Endothelial cell of umbilical vein (primary cell): ENCODE measurements around the gene SEC31A. TPM values are rescaled to one million over a fixed set of nuclear protein-coding genes. Genes with fewer than 3 reads are reported as not detected.

Source experiments
- BruUV-seq: library from RNA; stranded (reverse); fragments of 400-500 nt; replicated peaks from 2 replicates; lab custom pipeline; 2021; lab: Mats Ljungman, UMichigan
- CTCF ChIA-PET: fragments of 300-600, 350-600 bp; sonication (Branson Sonifier 250); formaldehyde crosslinking; loops from one replicate; lab custom pipeline; 2021; ENCODE audit warnings: antibody characterized with exemption, inconsistent platforms; lab: Charles Lee
- POLR2A ChIA-PET: fragments of 300-600, 350-600 bp; sonication (Branson Sonifier 250); formaldehyde crosslinking; loops from one replicate; lab custom pipeline; 2021; ENCODE audit warnings: antibody characterized with exemption, inconsistent platforms; lab: Charles Lee
- DNase-seq: peaks from one replicate; pipeline ENCODE4 v3.0.0-alpha.2; 2011; ENCODE audit warnings: low read depth, low spot score
- FAIRE-seq: peaks from 2 replicates; lab custom pipeline; 2011; peaks lifted over from hg19 to GRCh38; lab: Jason Lieb, UNC
- H2AFZ ChIP-seq: 2 replicates; pipeline ENCODE4 v1.6.0; 2012; ENCODE audit warnings: low read depth, low read length, control low read depth, inconsistent platforms
- H3K27ac ChIP-seq: 2 replicates; pipeline ENCODE4 v1.5.1; 2011; ENCODE audit warnings: low read depth, mild to moderate bottlenecking, control low read depth, low read length, moderate library complexity; ENCODE audit not compliant: insufficient read depth
- H3K27me3 ChIP-seq, 2 experiments: 2 replicates each; pipeline versions ENCODE4 v1.6.0 to v1.6.1; 2011; ENCODE audit warnings: low read length in 2 of 2, mixed read lengths in 1 of 2; ENCODE audit not compliant: control insufficient read depth in 2 of 2, insufficient read depth in 2 of 2
- H3K36me3 ChIP-seq, 2 experiments: 2 replicates in 1 of 2; 3 replicates in 1 of 2; pipeline ENCODE4 v1.5.1; 2011; ENCODE audit warnings: low read length in 2 of 2, mild to moderate bottlenecking in 1 of 2, moderate library complexity in 1 of 2; ENCODE audit not compliant: control insufficient read depth in 2 of 2, insufficient read depth in 2 of 2; ENCODE audit errors: extremely low read depth in 1 of 2
- H3K4me1 ChIP-seq: 3 replicates; pipeline ENCODE4 v1.5.1; 2011; ENCODE audit warnings: mild to moderate bottlenecking, low read length; ENCODE audit not compliant: control insufficient read depth, insufficient read depth; ENCODE audit errors: extremely low read depth
- H3K4me2 ChIP-seq: 2 replicates; pipeline ENCODE4 v1.6.1; 2011; ENCODE audit warnings: low read length, control low read depth, mixed read lengths; ENCODE audit not compliant: insufficient read depth
- H3K4me3 ChIP-seq, 3 experiments: fragments of 200-600 bp in 1 of 3; sonication (generic), shearing (Covaris generic) in 1 of 3; replicated peaks in 1 of 3; 2 replicates each; pipeline ENCODE4 v1.5.1; 2011 to 2016; ENCODE audit warnings: control low read depth in 3 of 3, low read length in 3 of 3, mild to moderate bottlenecking in 2 of 3, inconsistent platforms in 1 of 3, low read depth in 1 of 3, moderate library complexity in 1 of 3; ENCODE audit not compliant: insufficient read depth in 1 of 3
- H3K79me2 ChIP-seq: 2 replicates; pipeline ENCODE4 v1.6.0; 2012; ENCODE audit warnings: low read length, inconsistent platforms; ENCODE audit not compliant: control insufficient read depth, insufficient read depth
- H3K9ac ChIP-seq: replicated peaks from 2 replicates; pipeline ENCODE3; 2011; ENCODE audit warnings: low read length, control low read depth; ENCODE audit not compliant: insufficient read depth; ENCODE audit errors: extremely low read depth
- H3K9me1 ChIP-seq: replicated peaks from 3 replicates; pipeline ENCODE4 v1.6.0; 2011; ENCODE audit warnings: mild to moderate bottlenecking, low read length; ENCODE audit not compliant: control insufficient read depth, insufficient read depth; ENCODE audit errors: extremely low read depth
- H3K9me3 ChIP-seq: replicated peaks from 2 replicates; pipeline ENCODE4 v1.5.1; 2012; ENCODE audit warnings: low read length, inconsistent platforms; ENCODE audit not compliant: control insufficient read depth, insufficient read depth
- H4K20me1 ChIP-seq: replicated peaks from 2 replicates; pipeline ENCODE3; 2011; ENCODE audit warnings: mild to moderate bottlenecking, low read length; ENCODE audit not compliant: control insufficient read depth, insufficient read depth; ENCODE audit errors: extremely low read depth
- EZH2 ChIP-seq: IDR thresholded peaks from 2 replicates; pipeline ENCODE4 v1.6.1; 2012; ENCODE audit warnings: borderline replicate concordance, low read depth, mild to moderate bottlenecking, moderate library complexity, low read length, inconsistent platforms; ENCODE audit not compliant: severe bottlenecking
- FOS ChIP-seq: IDR thresholded peaks from 2 replicates; pipeline ENCODE4 v1.6.1; 2011; ENCODE audit warnings: mild to moderate bottlenecking, low read length, moderate library complexity, borderline replicate concordance; ENCODE audit not compliant: insufficient read depth
- GATA2 ChIP-seq: IDR thresholded peaks from 2 replicates; pipeline ENCODE4 v1.7.0; 2011; ENCODE audit warnings: low read depth, mild to moderate bottlenecking, moderate library complexity, mixed read lengths, low read length; ENCODE audit not compliant: insufficient read length, insufficient read depth
- JUN ChIP-seq: IDR thresholded peaks from 2 replicates; pipeline ENCODE4 v1.6.1; 2011; ENCODE audit warnings: borderline replicate concordance, low read depth; ENCODE audit not compliant: insufficient read length, insufficient read depth
- MYC ChIP-seq: IDR thresholded peaks from one replicate; pipeline ENCODE4 v1.6.1; 2011; ENCODE audit warnings: mild to moderate bottlenecking, low read depth, low read length
- dilution Hi-C: fragments of 300-500 bp; cut with MboI; formaldehyde crosslinking; loops from one replicate; pipeline ENCODE4 v1.15.0; 2019; ENCODE audit warnings: low sequenced_read_pairs; ENCODE audit not compliant: extremely low pct_ligation_motif_present
- intact Hi-C: fragments of 100-400 bp; cut with micrococcal nuclease; formaldehyde crosslinking; loops from one replicate; pipeline ENCODE4 v1.10.0; 2022
- polyA plus RNA-seq, 4 experiments: library from polyadenylated mRNA; depleted of rRNA in 3 of 4; stranded (reverse) in 3 of 4; unstranded in 1 of 4; fragments of >200 nt; gene quantifications; 2 replicates each; pipeline versions ENCODE4 v1.2.1 to v1.2.3, GENCODE V29; 2011 to 2012; ENCODE audit warnings: missing spikeins in 1 of 4
- total RNA-seq: library from RNA; stranded (reverse); gene quantifications from 2 replicates; pipeline ENCODE4 v1.2.3, GENCODE V29; 2021
- TF ChIP-seq, protein P1 (sequence below): IDR thresholded peaks from 2 replicates; pipeline ENCODE4 v1.6.1; 2011; ENCODE audit not compliant: insufficient read depth, insufficient read length
- TF ChIP-seq, protein P2 (sequence below), 2 donors: IDR thresholded peaks; 1 replicate in 1 of 2; 2 replicates in 1 of 2; pipeline ENCODE4 v1.5.1; 2011; ENCODE audit warnings: low read length in 2 of 2, mild to moderate bottlenecking in 2 of 2, moderate library complexity in 2 of 2, control low read depth in 1 of 2, inconsistent platforms in 1 of 2, low read depth in 1 of 2; ENCODE audit not compliant: insufficient read depth in 1 of 2; ENCODE audit errors: extremely low read depth in 1 of 2

The SEC31A gene
- total and polyA plus RNA-seq, 2 donors (not counting 3 experiments of a cell fraction or from before 2014, with no cell fraction given), result 226 to 301 TPM

GRCh38 chr4:82892467-82892802 is 1.5 kb upstream of the SEC31A start:
- FAIRE-seq (no peak), DNase-seq (no peak)
- Histone ChIP-seq H3K27ac (no peak overlapping the region), H3K9me1 (no peaks in the 10 kb centered on the region), H3K36me3 (peaks cover 7 to 16% of the 10 kb centered on the region in 2 experiments), H3K9ac (no peak overlapping the region), H3K4me1 (peaks cover 17% of the 10 kb centered on the region), H3K79me2 (peaks cover 57% of the 10 kb centered on the region), H4K20me1 (peaks cover under 1% of the 10 kb centered on the region), H3K9me3 (no peaks in the 10 kb centered on the region), H3K27me3 (no peaks in the 10 kb centered on the region), H2AFZ (no peak overlapping the region), H3K4me3 (no peak overlapping the region), H3K4me2 (no peak overlapping the region)
- CTCF ChIA-PET, result interaction anchor here (1.0 to 1.1 kb wide), 3 partner anchors 8 to 388 kb away, joined by 3 to 4 read pairs (median 3); partner anchors contain the start of gene THAP9
- BruUV-seq, result no TSS peak
- intact Hi-C loops (no loop called here), dilution Hi-C loops (no loop called here)
- no peak for TF ChIP-seq GATA2
- TF ChIP-seq FOS, result no peak
- no peak for TF ChIP-seq EZH2
- TF ChIP-seq, protein P1, sequence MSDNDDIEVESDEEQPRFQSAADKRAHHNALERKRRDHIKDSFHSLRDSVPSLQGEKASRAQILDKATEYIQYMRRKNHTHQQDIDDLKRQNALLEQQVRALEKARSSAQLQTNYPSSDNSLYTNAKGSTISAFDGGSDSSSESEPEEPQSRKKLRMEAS, result no peak
- no peak for TF ChIP-seq MYC
- TF ChIP-seq, protein P2, sequence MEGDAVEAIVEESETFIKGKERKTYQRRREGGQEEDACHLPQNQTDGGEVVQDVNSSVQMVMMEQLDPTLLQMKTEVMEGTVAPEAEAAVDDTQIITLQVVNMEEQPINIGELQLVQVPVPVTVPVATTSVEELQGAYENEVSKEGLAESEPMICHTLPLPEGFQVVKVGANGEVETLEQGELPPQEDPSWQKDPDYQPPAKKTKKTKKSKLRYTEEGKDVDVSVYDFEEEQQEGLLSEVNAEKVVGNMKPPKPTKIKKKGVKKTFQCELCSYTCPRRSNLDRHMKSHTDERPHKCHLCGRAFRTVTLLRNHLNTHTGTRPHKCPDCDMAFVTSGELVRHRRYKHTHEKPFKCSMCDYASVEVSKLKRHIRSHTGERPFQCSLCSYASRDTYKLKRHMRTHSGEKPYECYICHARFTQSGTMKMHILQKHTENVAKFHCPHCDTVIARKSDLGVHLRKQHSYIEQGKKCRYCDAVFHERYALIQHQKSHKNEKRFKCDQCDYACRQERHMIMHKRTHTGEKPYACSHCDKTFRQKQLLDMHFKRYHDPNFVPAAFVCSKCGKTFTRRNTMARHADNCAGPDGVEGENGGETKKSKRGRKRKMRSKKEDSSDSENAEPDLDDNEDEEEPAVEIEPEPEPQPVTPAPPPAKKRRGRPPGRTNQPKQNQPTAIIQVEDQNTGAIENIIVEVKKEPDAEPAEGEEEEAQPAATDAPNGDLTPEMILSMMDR (IDR thresholded peaks at IDR 0.05; ENCODE audit: extremely low read depth in 1 of 2, insufficient read depth in 1 of 2, low read depth in 1 of 2, low read length in 2 of 2), result no peak
- no peak for TF ChIP-seq JUN
- POLR2A ChIA-PET, result no interaction called here
